SK-N-SH (cell line): ENCODE results near the gene LRP1. TPM values are rescaled to one million over a fixed set of nuclear protein-coding genes. Genes with fewer than 3 reads are reported as not detected.
A peak's percentile ranks its signal among the peaks of the same experiment; 100 is the strongest.

ENCODE experiments used
- CTCF ChIA-PET: fragments of 300-600, 350-600 bp; formaldehyde crosslinking; extraction: SDS; loops from one replicate; lab custom pipeline; 2021; lab: Yijun Ruan, JAX
- POLR2A ChIA-PET: fragments of 350-600 bp; sonication (Branson Sonifier 250); formaldehyde crosslinking; extraction: SDS; loops from one replicate; lab custom pipeline; 2020; ENCODE audit warnings: antibody characterized with exemption, inconsistent platforms; lab: Yijun Ruan, JAX
- DNase-seq: peaks from one replicate; pipeline ENCODE4 v3.0.0; 2012
- H2AFZ ChIP-seq: fragments of 200-600 bp; sonication (generic); 2 replicates; pipeline ENCODE4 v1.8.1; 2016; ENCODE audit warnings: antibody characterized with exemption, mild to moderate bottlenecking, low read depth
- H3F3A ChIP-seq: fragments of 200-600 bp; sonication (generic); replicated peaks from 2 replicates; pipeline ENCODE3; 2016; ENCODE audit warnings: antibody characterized with exemption, mild to moderate bottlenecking; ENCODE audit not compliant: insufficient read depth
- H3K27ac ChIP-seq, 2 experiments: fragments of 200-500 bp in 1 of 2; fragments of 200-600 bp in 1 of 2; sonication (Bioruptor generic) in 1 of 2; sonication (generic), shearing (Covaris generic) in 1 of 2; 2 replicates each; pipeline versions ENCODE4 v1.5.1 to v1.6.1; 2014 to 2016; ENCODE audit warnings: low read depth in 2 of 2, inconsistent platforms in 1 of 2, low read length in 1 of 2, mild to moderate bottlenecking in 1 of 2, mixed read lengths in 1 of 2
- H3K27me3 ChIP-seq: fragments of 200-600 bp; sonication (generic), shearing (Covaris generic); 2 replicates; pipeline ENCODE4 v1.6.1; 2016; ENCODE audit warnings: mixed run types; ENCODE audit not compliant: insufficient read depth
- H3K36me3 ChIP-seq, 2 experiments: fragments of 200-500 bp in 1 of 2; fragments of 200-600 bp in 1 of 2; sonication (Bioruptor generic) in 1 of 2; sonication (generic) in 1 of 2; replicated peaks in 1 of 2; 2 replicates each; pipeline versions ENCODE3 to v1.5.1; 2014 to 2016; ENCODE audit warnings: low read length in 1 of 2, mild to moderate bottlenecking in 1 of 2; ENCODE audit not compliant: insufficient read depth in 2 of 2, control insufficient read depth in 1 of 2
- H3K4me1 ChIP-seq, 2 experiments: fragments of 200-500 bp in 1 of 2; fragments of 200-600 bp in 1 of 2; sonication (Bioruptor generic) in 1 of 2; sonication (generic), shearing (Covaris generic) in 1 of 2; 2 replicates each; pipeline versions ENCODE4 v1.5.1 to v1.6.1; 2014 to 2016; ENCODE audit warnings: low read depth in 1 of 2, low read length in 1 of 2, mixed run types in 1 of 2; ENCODE audit not compliant: insufficient read depth in 2 of 2, control insufficient read depth in 1 of 2
- H3K4me2 ChIP-seq: fragments of 200-600 bp; sonication (generic), shearing (Covaris generic); 2 replicates; pipeline ENCODE4 v1.6.1; 2017; ENCODE audit warnings: mixed run types
- H3K4me3 ChIP-seq, 2 experiments: fragments of 200-500 bp in 1 of 2; fragments of 200-600 bp in 1 of 2; sonication (Bioruptor generic) in 1 of 2; sonication (generic), shearing (Covaris generic) in 1 of 2; 2 replicates each; pipeline versions ENCODE4 v1.5.1 to v1.8.1; 2014 to 2016; ENCODE audit warnings: low read depth in 2 of 2, inconsistent platforms in 1 of 2, low read length in 1 of 2, mild to moderate bottlenecking in 1 of 2, mixed read lengths in 1 of 2, moderate library complexity in 1 of 2
- H3K79me2 ChIP-seq: fragments of 200-600 bp; sonication (generic); 2 replicates; pipeline ENCODE4 v1.8.1; 2017; ENCODE audit warnings: mild to moderate bottlenecking; ENCODE audit not compliant: insufficient read depth
- H3K9ac ChIP-seq: fragments of 200-600 bp; sonication (generic); 2 replicates; pipeline ENCODE4 v1.6.1; 2017; ENCODE audit warnings: mixed run types
- H3K9me2 ChIP-seq: fragments of 200-600 bp; sonication (generic); 2 replicates; pipeline ENCODE4 v1.6.1; 2017; ENCODE audit warnings: mixed run types
- H3K9me3 ChIP-seq: fragments of 200-600 bp; sonication (generic); 2 replicates; pipeline ENCODE4 v1.6.1; 2017; ENCODE audit warnings: mixed run types, mild to moderate bottlenecking, moderate library complexity
- H4K20me1 ChIP-seq: fragments of 200-600 bp; sonication (generic); 2 replicates; pipeline ENCODE4 v1.6.1; 2017; ENCODE audit warnings: mild to moderate bottlenecking, mixed run types; ENCODE audit not compliant: insufficient read depth
- EP300 ChIP-seq, 2 experiments: IDR thresholded peaks; 2 replicates each; pipeline versions ENCODE4 v1.4.0 to v1.6.1; 2012; ENCODE audit warnings: borderline replicate concordance in 1 of 2, low read depth in 1 of 2, low read length in 1 of 2
- FOSL2 ChIP-seq: IDR thresholded peaks from 2 replicates; pipeline ENCODE4 v1.4.0; 2012; ENCODE audit warnings: low read depth, mild to moderate bottlenecking, moderate library complexity, borderline replicate concordance
- FOXM1 ChIP-seq: IDR thresholded peaks from 2 replicates; pipeline ENCODE4 v1.4.0; 2012; ENCODE audit warnings: low read depth, mild to moderate bottlenecking
- GABPA ChIP-seq: IDR thresholded peaks from 2 replicates; pipeline ENCODE4 v1.4.0; 2012; ENCODE audit warnings: low read depth, mild to moderate bottlenecking
- GATA2 ChIP-seq: sonication (generic); formaldehyde crosslinking; IDR thresholded peaks from 2 replicates; pipeline ENCODE4 v1.5.0; 2020; ENCODE audit warnings: mild to moderate bottlenecking, missing genetic modification reagents
- MXI1 ChIP-seq: IDR thresholded peaks from 2 replicates; pipeline ENCODE4 v1.6.1; 2012; ENCODE audit warnings: mild to moderate bottlenecking, low read depth, low read length, improper control_type of control experiment
- RCOR1 ChIP-seq: fragments of 150-350 bp; IDR thresholded peaks from 2 replicates; pipeline ENCODE4 v1.6.1; 2017; ENCODE audit warnings: antibody characterized with exemption, low read length
- RFX5 ChIP-seq: IDR thresholded peaks from 2 replicates; pipeline ENCODE4 v1.6.1; 2012; ENCODE audit warnings: mild to moderate bottlenecking, improper control_type of control experiment, low read length
- SIN3A ChIP-seq: IDR thresholded peaks from 2 replicates; pipeline ENCODE4 v1.6.1; 2012; ENCODE audit warnings: low read depth, mild to moderate bottlenecking, low read length, moderate library complexity, borderline replicate concordance
- SMC3 ChIP-seq: IDR thresholded peaks from 2 replicates; pipeline ENCODE4 v1.6.1; 2012; ENCODE audit warnings: low read depth, low read length, improper control_type of control experiment
- TAF1 ChIP-seq: IDR thresholded peaks from 2 replicates; pipeline ENCODE4 v1.6.1; 2012; ENCODE audit warnings: low read depth, mild to moderate bottlenecking, low read length, moderate library complexity, borderline replicate concordance
- TEAD4 ChIP-seq: IDR thresholded peaks from 2 replicates; pipeline ENCODE4 v1.4.0; 2012; ENCODE audit warnings: mild to moderate bottlenecking, borderline replicate concordance; ENCODE audit not compliant: insufficient read depth
- YY1 ChIP-seq: IDR thresholded peaks from 2 replicates; pipeline ENCODE4 v1.4.0; 2012; ENCODE audit warnings: low read depth, mild to moderate bottlenecking
- WGBS: methylation state at CpG from one replicate; pipeline ENCODE4 v1.1.6; 2017; ENCODE audit warnings: low lambda C conversion rate; 5-methylcytosine and 5-hydroxymethylcytosine counted together
- polyA plus RNA-seq, 3 experiments: library from polyadenylated mRNA; depleted of rRNA; stranded (reverse); fragments of >200 nt; gene quantifications; 2 replicates each; pipeline ENCODE4 v1.2.3, GENCODE V29; 2012
- TF ChIP-seq, protein P1 (sequence below): IDR thresholded peaks from 2 replicates; pipeline ENCODE4 v1.4.0; 2012; ENCODE audit warnings: low read depth
- TF ChIP-seq, protein P2 (sequence below): IDR thresholded peaks from 2 replicates; pipeline ENCODE4 v1.4.0; 2012; ENCODE audit warnings: low read depth, borderline replicate concordance
- TF ChIP-seq, protein P3 (sequence below): IDR thresholded peaks from 2 replicates; pipeline ENCODE4; 2012
- TF ChIP-seq, protein P4 (sequence below): IDR thresholded peaks from 2 replicates; pipeline ENCODE4 v1.6.1; 2012; ENCODE audit warnings: mild to moderate bottlenecking, low read depth, low read length, moderate library complexity
- TF ChIP-seq, protein P5 (sequence below): IDR thresholded peaks from 2 replicates; pipeline ENCODE4 v1.4.0; 2012; ENCODE audit warnings: low read depth, borderline replicate concordance
- TF ChIP-seq, protein P6 (sequence below): fragments of 150-350 bp; IDR thresholded peaks from 2 replicates; pipeline ENCODE4 v1.6.1; 2017; ENCODE audit warnings: antibody characterized with exemption, low read length, low read depth, borderline replicate concordance
- TF ChIP-seq, protein P7 (sequence below): fragments of 200-600 bp; sonication (generic); IDR thresholded peaks from 2 replicates; pipeline ENCODE4 v1.6.1; 2017; ENCODE audit warnings: antibody characterized with exemption, mild to moderate bottlenecking, moderate library complexity

LRP1 gene
- polyA plus RNA-seq, 1 of the 3 experiments (the other 2 are of a cell fraction): 55.0 TPM

DNA sequence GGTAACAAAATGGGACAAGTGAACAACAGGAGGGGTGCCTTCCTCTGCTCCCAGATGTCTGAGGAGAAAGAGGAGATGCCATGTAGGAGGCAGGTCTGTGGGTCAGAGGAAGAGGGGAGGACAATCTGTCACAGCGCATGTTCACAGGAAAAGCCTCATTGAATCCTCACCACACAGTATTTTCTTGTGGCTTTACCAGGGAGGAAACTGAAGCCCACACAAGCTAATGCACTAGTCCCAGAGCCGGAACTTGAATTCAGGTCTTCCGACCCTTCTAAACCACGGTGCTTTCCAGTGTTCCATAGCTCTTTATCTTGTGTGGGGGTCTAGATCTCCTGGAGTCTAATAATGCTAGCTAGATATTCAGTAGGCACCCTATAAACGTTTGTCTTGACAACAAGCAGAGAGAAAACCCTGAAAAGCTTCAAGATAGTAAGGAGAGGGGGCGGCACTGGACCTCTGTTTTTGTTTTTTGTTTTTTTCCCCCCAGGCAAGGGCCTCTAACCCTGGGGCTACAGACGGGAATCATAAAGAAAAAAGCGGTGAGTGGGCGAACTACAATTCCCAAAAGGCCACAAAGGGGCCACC is 100.9 kb downstream of the LRP1 start:
- ChIA-PET CTCF (interaction anchor here (0.7 to 31.5 kb wide), 7 partner anchors 11 to 234 kb away, joined by 3 to 937 read pairs (median 6); partner anchors contain the start of gene NXPH4), POLR2A (interaction anchor here (0.6 to 2.6 kb wide), 6 partner anchors 9 to 290 kb away, joined by 3 to 43 read pairs (median 3); no protein-coding TSS in a partner anchor)
- no peaks in the 10 kb centered on the region for H3K27me3 ChIP-seq
- peak overlapping the region; percentile 88 to 94 for H3K4me3 ChIP-seq
- H3K9me2 ChIP-seq: no peaks in the 10 kb centered on the region
- peak overlapping the region; percentile 98 for H3K4me2 ChIP-seq
- no peak for DNase-seq
- TF ChIP-seq GABPA (no peak), GATA2 (CRISPR knock-in tag) (no peak), MXI1 (no peak), FOSL2 (no peak), FOXM1 (no peak), SIN3A (no peak), TEAD4 (no peak), EP300 (IDR thresholded peaks at IDR 0.05; ENCODE audit: borderline replicate concordance in 1 of 2, low read depth in 1 of 2, low read length in 1 of 2) (no peak), RCOR1 (no peak), SMC3 (no peak), RFX5 (no peak), YY1 (no peak), TAF1 (no peak)
- TF ChIP-seq, protein P1, sequence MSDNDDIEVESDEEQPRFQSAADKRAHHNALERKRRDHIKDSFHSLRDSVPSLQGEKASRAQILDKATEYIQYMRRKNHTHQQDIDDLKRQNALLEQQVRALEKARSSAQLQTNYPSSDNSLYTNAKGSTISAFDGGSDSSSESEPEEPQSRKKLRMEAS: no peak
- TF ChIP-seq, protein P2, sequence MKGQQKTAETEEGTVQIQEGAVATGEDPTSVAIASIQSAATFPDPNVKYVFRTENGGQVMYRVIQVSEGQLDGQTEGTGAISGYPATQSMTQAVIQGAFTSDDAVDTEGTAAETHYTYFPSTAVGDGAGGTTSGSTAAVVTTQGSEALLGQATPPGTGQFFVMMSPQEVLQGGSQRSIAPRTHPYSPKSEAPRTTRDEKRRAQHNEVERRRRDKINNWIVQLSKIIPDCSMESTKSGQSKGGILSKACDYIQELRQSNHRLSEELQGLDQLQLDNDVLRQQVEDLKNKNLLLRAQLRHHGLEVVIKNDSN: no peak
- TF ChIP-seq, protein P3, sequence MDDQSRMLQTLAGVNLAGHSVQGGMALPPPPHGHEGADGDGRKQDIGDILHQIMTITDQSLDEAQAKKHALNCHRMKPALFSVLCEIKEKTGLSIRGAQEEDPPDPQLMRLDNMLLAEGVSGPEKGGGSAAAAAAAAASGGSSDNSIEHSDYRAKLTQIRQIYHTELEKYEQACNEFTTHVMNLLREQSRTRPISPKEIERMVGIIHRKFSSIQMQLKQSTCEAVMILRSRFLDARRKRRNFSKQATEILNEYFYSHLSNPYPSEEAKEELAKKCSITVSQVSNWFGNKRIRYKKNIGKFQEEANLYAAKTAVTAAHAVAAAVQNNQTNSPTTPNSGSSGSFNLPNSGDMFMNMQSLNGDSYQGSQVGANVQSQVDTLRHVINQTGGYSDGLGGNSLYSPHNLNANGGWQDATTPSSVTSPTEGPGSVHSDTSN: no peak
- TF ChIP-seq, protein P4, sequence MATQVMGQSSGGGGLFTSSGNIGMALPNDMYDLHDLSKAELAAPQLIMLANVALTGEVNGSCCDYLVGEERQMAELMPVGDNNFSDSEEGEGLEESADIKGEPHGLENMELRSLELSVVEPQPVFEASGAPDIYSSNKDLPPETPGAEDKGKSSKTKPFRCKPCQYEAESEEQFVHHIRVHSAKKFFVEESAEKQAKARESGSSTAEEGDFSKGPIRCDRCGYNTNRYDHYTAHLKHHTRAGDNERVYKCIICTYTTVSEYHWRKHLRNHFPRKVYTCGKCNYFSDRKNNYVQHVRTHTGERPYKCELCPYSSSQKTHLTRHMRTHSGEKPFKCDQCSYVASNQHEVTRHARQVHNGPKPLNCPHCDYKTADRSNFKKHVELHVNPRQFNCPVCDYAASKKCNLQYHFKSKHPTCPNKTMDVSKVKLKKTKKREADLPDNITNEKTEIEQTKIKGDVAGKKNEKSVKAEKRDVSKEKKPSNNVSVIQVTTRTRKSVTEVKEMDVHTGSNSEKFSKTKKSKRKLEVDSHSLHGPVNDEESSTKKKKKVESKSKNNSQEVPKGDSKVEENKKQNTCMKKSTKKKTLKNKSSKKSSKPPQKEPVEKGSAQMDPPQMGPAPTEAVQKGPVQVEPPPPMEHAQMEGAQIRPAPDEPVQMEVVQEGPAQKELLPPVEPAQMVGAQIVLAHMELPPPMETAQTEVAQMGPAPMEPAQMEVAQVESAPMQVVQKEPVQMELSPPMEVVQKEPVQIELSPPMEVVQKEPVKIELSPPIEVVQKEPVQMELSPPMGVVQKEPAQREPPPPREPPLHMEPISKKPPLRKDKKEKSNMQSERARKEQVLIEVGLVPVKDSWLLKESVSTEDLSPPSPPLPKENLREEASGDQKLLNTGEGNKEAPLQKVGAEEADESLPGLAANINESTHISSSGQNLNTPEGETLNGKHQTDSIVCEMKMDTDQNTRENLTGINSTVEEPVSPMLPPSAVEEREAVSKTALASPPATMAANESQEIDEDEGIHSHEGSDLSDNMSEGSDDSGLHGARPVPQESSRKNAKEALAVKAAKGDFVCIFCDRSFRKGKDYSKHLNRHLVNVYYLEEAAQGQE: no peak
- TF ChIP-seq, protein P5, sequence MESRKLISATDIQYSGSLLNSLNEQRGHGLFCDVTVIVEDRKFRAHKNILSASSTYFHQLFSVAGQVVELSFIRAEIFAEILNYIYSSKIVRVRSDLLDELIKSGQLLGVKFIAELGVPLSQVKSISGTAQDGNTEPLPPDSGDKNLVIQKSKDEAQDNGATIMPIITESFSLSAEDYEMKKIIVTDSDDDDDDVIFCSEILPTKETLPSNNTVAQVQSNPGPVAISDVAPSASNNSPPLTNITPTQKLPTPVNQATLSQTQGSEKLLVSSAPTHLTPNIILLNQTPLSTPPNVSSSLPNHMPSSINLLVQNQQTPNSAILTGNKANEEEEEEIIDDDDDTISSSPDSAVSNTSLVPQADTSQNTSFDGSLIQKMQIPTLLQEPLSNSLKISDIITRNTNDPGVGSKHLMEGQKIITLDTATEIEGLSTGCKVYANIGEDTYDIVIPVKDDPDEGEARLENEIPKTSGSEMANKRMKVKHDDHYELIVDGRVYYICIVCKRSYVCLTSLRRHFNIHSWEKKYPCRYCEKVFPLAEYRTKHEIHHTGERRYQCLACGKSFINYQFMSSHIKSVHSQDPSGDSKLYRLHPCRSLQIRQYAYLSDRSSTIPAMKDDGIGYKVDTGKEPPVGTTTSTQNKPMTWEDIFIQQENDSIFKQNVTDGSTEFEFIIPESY: no peak
- TF ChIP-seq, protein P6, sequence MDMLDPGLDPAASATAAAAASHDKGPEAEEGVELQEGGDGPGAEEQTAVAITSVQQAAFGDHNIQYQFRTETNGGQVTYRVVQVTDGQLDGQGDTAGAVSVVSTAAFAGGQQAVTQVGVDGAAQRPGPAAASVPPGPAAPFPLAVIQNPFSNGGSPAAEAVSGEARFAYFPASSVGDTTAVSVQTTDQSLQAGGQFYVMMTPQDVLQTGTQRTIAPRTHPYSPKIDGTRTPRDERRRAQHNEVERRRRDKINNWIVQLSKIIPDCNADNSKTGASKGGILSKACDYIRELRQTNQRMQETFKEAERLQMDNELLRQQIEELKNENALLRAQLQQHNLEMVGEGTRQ: no peak
- TF ChIP-seq, protein P7, sequence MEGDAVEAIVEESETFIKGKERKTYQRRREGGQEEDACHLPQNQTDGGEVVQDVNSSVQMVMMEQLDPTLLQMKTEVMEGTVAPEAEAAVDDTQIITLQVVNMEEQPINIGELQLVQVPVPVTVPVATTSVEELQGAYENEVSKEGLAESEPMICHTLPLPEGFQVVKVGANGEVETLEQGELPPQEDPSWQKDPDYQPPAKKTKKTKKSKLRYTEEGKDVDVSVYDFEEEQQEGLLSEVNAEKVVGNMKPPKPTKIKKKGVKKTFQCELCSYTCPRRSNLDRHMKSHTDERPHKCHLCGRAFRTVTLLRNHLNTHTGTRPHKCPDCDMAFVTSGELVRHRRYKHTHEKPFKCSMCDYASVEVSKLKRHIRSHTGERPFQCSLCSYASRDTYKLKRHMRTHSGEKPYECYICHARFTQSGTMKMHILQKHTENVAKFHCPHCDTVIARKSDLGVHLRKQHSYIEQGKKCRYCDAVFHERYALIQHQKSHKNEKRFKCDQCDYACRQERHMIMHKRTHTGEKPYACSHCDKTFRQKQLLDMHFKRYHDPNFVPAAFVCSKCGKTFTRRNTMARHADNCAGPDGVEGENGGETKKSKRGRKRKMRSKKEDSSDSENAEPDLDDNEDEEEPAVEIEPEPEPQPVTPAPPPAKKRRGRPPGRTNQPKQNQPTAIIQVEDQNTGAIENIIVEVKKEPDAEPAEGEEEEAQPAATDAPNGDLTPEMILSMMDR: no peak
- WGBS: 12% methylated on average over 9 of the region's 9 CpGs
- peaks cover 22 to 29% of the 10 kb centered on the region in 2 experiments for H3K36me3 ChIP-seq
- no peaks in the 10 kb centered on the region for H4K20me1 ChIP-seq
- peaks cover 28% of the 10 kb centered on the region for H3K79me2 ChIP-seq
- H3K4me1 ChIP-seq: peaks cover 0 to 19% of the 10 kb centered on the region in 2 experiments; a peak in 1 of 4 replicates
- no peaks in the 10 kb centered on the region for H3K9me3 ChIP-seq
- H3K9ac ChIP-seq: peak overlapping the region; percentile 96; the same call in 1 of the 2 replicates
- H3K27ac ChIP-seq: peak overlapping the region in 1 of 2 experiments; percentile 87; a peak in 2 of 4 replicates
- peak overlapping the region; percentile 91 for H2AFZ ChIP-seq
- H3F3A ChIP-seq: no peaks in the 10 kb centered on the region
